NCI-H2107 treated with DMSO at 0.1 percent for 48 hours (cell line): Measurements from ENCODE around the gene GUCA2B.

ENCODE experiments used
- DNase-seq: peaks from one replicate; lab custom pipeline; 2025; ENCODE audit not compliant: unreplicated experiment; lab: John Stamatoyannopoulos, UW

GUCA2B gene

GRCh38 chr1:42184616-42185015, 31.4 kb downstream of the GUCA2B start:
- no peak for DNase-seq

DNA sequence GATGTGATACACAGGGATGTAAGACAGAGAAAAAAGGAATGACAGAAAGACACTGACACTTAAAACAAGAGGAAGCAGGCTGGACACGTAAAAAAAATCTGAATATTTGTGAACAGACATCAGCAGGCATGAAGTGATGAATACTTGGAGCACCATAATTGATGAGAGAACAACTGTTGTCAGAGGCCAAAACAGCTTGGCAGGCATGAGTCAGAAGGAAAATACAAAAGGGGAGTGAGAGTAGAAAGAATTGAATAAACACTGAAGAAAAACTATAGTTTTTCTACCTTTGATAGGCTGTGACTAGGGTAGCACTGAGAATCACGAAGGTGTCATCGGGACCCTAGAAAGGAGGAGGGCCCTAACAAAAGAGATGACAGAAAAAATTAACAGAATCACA, 32.9 kb downstream of the GUCA2B start:
- no peak for DNase-seq

- DNase-seq, result no peak
Observed at GRCh38 chr1:42189931-42190853, 37.0 kb downstream of the GUCA2B start.

- no peak for DNase-seq
Observed at GRCh38 chr1:42191319-42191718, 38.1 kb downstream of the GUCA2B start.

GRCh38 chr1:42192106-42192505, 38.9 kb downstream of the GUCA2B start:
- DNase-seq, result no peak

DNA sequence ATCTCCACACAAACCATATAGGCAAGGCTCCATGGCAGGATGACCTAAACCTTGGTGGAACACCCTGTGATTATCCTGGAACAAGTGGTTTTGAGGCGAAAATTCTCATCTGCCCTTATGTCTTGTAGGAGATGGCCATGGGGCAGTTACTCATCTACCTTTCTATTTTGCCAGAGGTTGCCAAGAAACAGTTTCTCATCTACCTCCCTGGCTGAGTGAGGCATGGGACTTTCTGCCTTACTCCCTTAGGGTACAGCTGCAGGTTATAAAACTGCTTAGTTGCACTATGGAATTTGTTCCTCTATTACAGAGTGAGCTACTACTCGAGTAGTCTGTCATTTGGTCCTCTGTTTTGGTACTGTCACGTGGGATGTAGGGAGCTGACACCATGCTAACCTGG, 42.6 kb downstream of the GUCA2B start:
- DNase-seq, result no peak

- no peak for DNase-seq
Observed at GRCh38 chr1:42198251-42198650, 45.0 kb downstream of the GUCA2B start.

GRCh38 chr1:42201986-42202385, 48.8 kb downstream of the GUCA2B start:
- no peak for DNase-seq
